ENCODE measurements around the gene CTNNA1.
A peak's percentile ranks its signal among the peaks of the same experiment; 100 is the strongest.

CTNNA1 gene

DNA sequence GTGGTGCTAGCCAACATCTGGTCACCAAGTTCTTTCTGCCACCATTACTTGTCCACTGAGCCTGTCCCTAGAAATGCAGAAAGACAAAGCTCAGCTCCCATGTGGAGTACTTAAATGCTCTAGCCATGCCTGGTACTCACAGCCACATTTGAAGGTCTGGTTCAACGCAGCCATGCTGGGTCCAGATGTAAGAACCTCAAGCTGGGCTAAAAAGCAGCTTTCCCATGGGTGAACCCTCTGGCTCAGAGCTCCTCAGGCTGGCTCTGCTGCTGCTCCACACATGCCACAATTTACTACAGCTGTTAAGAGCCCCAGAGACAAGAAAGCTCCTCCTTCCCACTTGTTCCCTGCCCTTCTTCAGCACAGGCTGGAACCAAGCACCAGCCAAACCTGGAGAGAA, 219.0 kb downstream of the CTNNA1 start:
- H3K4me3 Mint-ChIP-seq, result no peak overlapping the region
- no peaks in the 10 kb centered on the region for H3K36me3 Mint-ChIP-seq (ENCODE audit: low read depth)

DNA sequence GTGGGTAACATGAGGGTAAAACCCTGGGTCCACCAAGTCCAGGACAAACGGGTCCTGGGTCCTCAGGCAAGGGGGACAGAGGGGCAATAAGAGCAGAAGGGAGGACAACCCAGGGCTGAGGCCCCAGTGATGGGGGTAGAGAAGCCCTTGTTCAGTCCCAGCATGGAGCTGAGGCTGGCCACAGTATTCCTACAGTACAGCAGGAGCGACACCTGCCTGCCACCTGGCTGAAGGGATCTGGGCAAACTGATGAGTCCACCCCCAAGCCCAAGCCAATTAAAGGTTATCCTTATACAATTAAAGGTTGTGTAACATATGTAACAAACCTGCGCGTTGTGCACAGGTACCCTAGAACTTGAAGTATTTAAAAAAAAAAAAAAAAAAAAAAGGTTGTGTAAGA, 219.6 kb downstream of the CTNNA1 start:
- no peak for DNase-seq
- Mint-ChIP-seq H3K27ac (no peak overlapping the region), H3K36me3 (ENCODE audit: low read depth) (no peaks in the 10 kb centered on the region), H3K27me3 (no peaks in the 10 kb centered on the region), H3K4me1 (no peaks in the 10 kb centered on the region), H3K9me3 (no peaks in the 10 kb centered on the region), H3K4me3 (no peak overlapping the region)
- ATAC-seq, result no peak

More for the DNA sequence above, 219.0 kb downstream of the CTNNA1 start:
- Mint-ChIP-seq H3K27me3 (no peaks in the 10 kb centered on the region), H3K4me1 (no peaks in the 10 kb centered on the region), H3K27ac (no peak overlapping the region), H3K9me3 (no peaks in the 10 kb centered on the region)
- ATAC-seq (no peak), DNase-seq (no peak)

DNA sequence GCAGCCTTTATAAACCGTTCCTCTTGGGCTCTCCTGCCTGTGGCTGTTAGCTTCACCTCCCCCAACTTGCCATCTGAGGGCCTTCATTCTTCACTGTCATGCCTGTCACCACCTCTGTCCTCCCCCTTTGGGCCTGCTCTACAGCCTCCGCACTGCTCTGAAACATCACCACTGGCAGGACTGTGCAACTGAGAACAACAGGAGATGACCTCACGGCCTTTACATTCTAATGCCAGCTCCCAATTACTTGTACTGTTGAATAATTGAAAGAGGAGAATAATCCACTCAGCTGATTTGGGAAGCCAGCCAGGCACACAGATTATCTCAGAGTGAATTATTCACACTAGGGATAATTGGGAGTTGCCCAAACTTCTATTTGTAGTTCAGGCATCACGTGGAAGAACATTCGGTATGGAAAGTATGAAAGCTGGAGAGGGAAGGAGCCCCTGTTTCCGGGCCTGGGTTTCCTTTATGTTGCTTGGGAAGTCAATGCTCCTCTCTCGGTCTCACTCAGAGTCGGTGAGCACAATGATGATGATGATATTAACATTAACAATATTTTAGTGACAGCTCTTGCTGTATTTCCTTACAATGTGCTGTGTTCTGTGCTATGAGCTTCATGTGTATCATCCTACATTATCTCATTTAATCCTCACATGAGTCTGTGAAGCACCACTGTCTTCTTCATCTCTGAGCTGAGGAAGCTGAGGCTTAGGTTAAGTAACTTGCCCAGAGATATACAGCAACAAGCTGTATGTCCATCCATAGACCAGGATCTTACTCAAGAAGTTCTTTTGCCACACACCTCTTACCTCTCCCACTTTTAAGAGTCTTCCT, 221.2 kb downstream of the CTNNA1 start:
- no peak overlapping the region for H3K27ac Mint-ChIP-seq
- no peak for DNase-seq
- no peaks in the 10 kb centered on the region for H3K36me3 Mint-ChIP-seq (ENCODE audit: low read depth)
- no peaks in the 10 kb centered on the region for H3K27me3 Mint-ChIP-seq
- H3K4me1 Mint-ChIP-seq, result peaks cover 7% of the 10 kb centered on the region
- no peak for ATAC-seq
- H3K9me3 Mint-ChIP-seq, result no peaks in the 10 kb centered on the region
- H3K4me3 Mint-ChIP-seq, result no peak overlapping the region

DNA sequence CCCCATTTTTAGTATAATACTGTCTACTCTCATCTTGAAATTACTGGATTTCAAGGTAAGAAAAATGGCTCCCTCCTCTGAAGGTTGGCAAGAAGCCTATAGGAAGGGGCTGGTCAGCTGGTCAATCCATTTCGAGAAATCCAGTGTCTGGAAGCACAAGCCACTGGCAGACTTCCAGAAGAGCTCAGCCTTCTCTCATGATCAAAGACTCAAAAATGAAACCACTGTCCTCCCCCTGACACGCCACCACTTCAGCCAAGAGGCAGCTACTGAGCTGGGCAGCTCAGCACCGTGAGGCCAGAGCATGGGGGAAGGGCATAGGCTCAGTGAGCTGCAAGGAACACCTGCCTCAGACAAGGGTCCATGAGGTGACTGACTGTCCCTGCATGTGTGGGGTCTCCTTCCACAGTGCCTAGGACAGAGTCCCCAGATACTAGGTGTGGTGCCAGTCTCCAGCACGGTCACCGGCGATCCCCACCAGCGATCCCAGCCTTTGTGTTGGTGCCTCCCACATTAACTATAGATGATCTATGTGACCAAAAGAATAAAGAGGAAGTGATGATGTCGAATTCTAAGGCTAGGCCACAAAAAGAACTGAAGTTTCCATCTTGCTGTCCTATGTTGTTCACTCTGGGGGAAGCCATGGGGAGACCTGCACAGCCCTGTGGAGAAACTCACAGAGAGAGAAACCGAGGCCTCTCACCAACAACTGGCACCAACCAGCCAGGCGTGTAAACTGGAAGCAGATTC, 222.0 kb downstream of the CTNNA1 start:
- Mint-ChIP-seq H3K27ac (no peak overlapping the region), H3K9me3 (no peaks in the 10 kb centered on the region), H3K4me1 (peaks cover 15% of the 10 kb centered on the region), H3K27me3 (no peaks in the 10 kb centered on the region), H3K36me3 (ENCODE audit: low read depth) (no peaks in the 10 kb centered on the region), H3K4me3 (no peak overlapping the region)
- ATAC-seq (no peak), DNase-seq (no peak)

DNA sequence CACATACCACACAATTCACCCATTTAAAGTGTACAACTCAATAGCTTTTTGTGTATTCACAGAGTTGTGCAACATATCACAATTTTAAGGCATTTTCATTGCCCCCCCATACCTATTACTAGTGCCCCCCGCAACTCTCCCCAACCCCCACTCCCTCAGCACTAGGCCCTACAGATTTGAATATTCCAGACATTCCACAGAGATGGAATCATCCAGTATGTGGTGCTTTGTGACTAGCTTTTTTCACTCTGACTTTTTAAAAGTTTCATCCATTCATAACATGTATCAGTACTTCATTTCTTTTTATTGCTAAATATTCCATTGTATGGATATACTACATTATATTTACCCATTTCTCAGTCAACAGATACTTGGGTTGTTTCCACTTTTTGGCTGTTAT, 224.9 kb downstream of the CTNNA1 start:
- no peaks in the 10 kb centered on the region for H3K9me3 Mint-ChIP-seq

DNA sequence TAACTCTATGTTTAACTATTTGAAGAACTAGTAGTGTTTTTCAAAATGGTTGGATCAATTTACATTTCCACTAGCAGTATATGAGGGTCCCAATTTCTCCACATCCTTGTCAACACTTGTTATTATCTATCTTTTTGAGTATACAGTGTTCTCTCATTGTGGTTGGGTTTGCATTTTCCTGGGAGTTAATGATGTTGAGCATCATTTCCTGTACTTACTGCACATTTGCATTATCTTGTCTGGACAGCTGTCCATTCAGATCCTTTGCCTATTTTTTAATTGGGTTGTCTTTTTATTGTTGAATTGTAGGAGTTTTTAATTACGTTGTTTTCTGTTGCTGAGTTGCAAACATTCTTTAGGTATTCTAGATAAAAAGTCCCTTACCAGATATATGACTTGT, 225.4 kb downstream of the CTNNA1 start:
- DNase-seq (no peak), ATAC-seq (no peak)
- Mint-ChIP-seq H3K36me3 (ENCODE audit: low read depth) (peaks cover 2% of the 10 kb centered on the region), H3K4me1 (peaks cover 39% of the 10 kb centered on the region), H3K27ac (no peak overlapping the region), H3K9me3 (no peaks in the 10 kb centered on the region), H3K4me3 (no peak overlapping the region), H3K27me3 (no peaks in the 10 kb centered on the region)

More for the DNA sequence above, 224.9 kb downstream of the CTNNA1 start:
- Mint-ChIP-seq H3K36me3 (ENCODE audit: low read depth) (no peaks in the 10 kb centered on the region), H3K4me1 (peaks cover 39% of the 10 kb centered on the region), H3K27ac (no peak overlapping the region), H3K27me3 (no peaks in the 10 kb centered on the region), H3K4me3 (no peak overlapping the region)
- DNase-seq, result no peak
- no peak for ATAC-seq

DNA sequence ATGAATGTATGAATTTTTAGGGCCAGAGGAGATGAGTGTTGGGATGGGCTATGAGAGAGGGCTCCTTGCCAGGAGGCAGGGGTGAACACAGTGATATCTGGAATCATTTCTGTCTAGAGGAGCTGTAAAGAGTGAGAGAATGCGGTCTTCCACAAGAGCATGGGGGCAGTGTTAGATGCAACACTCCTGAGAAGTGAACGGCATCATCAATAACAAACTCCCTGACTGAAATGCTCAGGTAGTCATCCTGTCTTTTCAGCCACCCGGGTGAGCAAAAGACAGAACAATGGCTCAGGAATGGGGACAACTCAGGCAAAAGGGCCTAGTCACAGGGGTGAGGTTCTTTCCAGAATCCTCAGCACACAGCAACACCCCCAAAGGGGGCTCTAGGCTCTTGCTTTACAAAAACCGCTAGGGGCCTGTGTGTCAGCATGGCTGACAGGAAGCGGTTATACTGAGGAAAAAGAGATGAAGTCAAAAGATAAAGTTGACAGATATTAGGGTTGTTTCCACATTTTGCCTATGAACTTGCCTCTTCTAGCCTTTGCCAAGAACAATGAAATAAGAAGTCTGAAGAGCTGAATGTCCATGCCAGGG, 226.6 kb downstream of the CTNNA1 start:
- Mint-ChIP-seq H3K4me3 (peak overlapping the region; percentile 22), H3K27ac (peak overlapping the region; percentile 78), H3K36me3 (ENCODE audit: low read depth) (peaks cover 3% of the 10 kb centered on the region), H3K4me1 (peaks cover 39% of the 10 kb centered on the region), H3K27me3 (no peaks in the 10 kb centered on the region), H3K9me3 (no peaks in the 10 kb centered on the region)
- DNase-seq, result peak; percentile 39
- peak; percentile 78 for ATAC-seq

DNA sequence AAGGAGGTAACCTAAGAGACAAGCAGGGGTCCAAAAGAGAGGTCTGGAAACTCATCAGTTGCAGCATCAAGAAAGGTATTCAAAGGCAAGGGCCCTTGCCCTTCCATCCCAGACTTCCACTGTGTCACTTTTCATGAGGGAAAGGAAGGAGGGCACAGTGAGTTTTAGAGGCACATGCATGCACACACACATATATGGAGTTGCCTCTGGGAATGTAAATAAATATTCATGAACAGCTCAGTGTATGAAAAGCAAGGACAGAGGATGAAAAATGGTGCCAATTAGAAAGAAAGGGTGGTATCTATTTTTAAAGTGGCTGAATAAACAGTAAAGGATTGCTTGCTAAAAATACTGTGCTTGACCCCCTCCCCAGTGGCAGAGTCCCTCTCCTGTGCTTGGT, 227.2 kb downstream of the CTNNA1 start:
- Mint-ChIP-seq H3K4me1 (peaks cover 39% of the 10 kb centered on the region), H3K27me3 (no peaks in the 10 kb centered on the region), H3K9me3 (no peaks in the 10 kb centered on the region), H3K27ac (peak overlapping the region; percentile 78), H3K4me3 (no peak overlapping the region), H3K36me3 (ENCODE audit: low read depth) (peaks cover 3% of the 10 kb centered on the region)
- no peak for ATAC-seq
- DNase-seq, result no peak

DNA sequence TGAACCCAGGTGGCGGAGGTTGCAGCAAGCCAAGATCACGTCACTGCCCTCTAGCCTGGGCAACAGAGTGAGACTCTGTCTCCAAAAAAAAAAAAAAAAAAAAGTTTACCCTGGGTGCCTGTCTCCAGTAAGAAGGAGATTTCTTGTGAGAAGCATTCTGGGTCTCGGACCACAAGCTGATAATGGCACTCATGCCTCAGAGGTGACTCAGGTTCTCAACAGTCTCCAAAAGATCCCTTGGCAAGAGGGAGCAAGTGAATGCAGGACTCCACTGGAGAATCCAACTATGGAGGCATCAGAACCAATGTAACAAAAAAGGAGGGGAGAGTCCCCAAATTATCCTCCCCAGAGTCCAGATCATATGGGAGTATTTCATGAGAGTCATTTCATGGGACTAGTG, 227.9 kb downstream of the CTNNA1 start:
- Mint-ChIP-seq H3K36me3 (ENCODE audit: low read depth) (peaks cover 3% of the 10 kb centered on the region), H3K27me3 (no peaks in the 10 kb centered on the region), H3K27ac (peak overlapping the region; percentile 17), H3K9me3 (no peaks in the 10 kb centered on the region), H3K4me1 (peaks cover 39% of the 10 kb centered on the region), H3K4me3 (no peak overlapping the region)
- DNase-seq (no peak), ATAC-seq (peak; percentile 9)

DNA sequence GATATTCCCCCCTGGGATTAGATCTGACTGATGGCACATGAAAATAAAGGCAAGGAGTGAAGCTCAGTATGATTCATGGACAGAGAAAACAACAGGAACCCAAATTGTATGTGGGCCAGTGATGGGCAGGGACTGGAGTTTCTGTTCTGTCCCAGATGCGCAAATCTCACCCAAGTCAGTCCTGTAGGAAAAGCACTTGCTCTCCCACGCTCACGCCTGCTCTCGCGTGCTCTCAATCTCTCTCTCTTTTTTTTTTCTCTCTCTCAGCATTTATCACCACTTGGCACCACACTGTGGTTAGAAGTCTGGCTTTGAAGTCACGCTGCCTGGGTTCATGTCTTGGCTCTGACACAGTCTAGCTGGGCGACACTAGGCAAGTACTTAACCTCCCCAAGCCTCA, 228.4 kb downstream of the CTNNA1 start:
- peak; percentile 22 for DNase-seq
- Mint-ChIP-seq H3K9me3 (no peaks in the 10 kb centered on the region), H3K27me3 (no peaks in the 10 kb centered on the region), H3K4me1 (peaks cover 39% of the 10 kb centered on the region), H3K4me3 (peak overlapping the region; percentile 1), H3K27ac (peak overlapping the region; percentile 44), H3K36me3 (ENCODE audit: low read depth) (peaks cover 3% of the 10 kb centered on the region)
- ATAC-seq, result peak; percentile 74

DNA sequence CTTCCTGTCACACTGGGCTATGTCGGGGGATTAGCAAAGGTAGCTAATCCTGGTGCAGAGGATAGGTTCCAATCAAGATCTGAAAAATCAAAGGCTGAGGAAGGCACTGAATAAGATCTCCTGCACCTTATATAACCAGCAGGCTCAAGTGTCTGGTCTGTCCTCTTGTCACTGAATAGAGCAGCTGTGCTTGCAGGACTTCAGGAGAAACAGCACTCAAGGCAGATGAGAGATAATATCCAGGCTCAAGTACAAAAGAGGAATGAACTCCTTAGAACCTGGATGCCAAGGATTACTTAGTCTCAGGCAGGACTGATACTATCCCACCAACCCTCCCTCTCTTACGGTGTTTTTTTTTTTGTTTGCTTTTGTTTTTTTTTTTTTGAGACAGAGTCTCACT, 230.8 kb downstream of the CTNNA1 start:
- DNase-seq, result no peak
- H3K4me1 Mint-ChIP-seq, result peaks cover 35% of the 10 kb centered on the region
- peaks cover 3% of the 10 kb centered on the region for H3K36me3 Mint-ChIP-seq (ENCODE audit: low read depth)
- no peak overlapping the region for H3K27ac Mint-ChIP-seq
- no peaks in the 10 kb centered on the region for H3K9me3 Mint-ChIP-seq
- H3K4me3 Mint-ChIP-seq, result no peak overlapping the region
- no peak for ATAC-seq
- no peaks in the 10 kb centered on the region for H3K27me3 Mint-ChIP-seq

All from activated naive CD8-positive, alpha-beta T cell treated with anti-CD3 and anti-CD28 coated beads, Interleukin-2, amount 50 U/mL, for 24 hours (primary cell).